PC-3 (cell line): ENCODE data around the gene DLGAP4.

Source experiments
- EZH2 ChIP-seq: fragments of 300-600 bp; sonication (generic); IDR thresholded peaks from one replicate; pipeline ENCODE4 v1.6.1; 2017; ENCODE audit warnings: antibody characterized with exemption, mild to moderate bottlenecking, low read length; ENCODE audit not compliant: unreplicated experiment
- EZH2phosphoT487 ChIP-seq: fragments of 300-600 bp; sonication (generic); IDR thresholded peaks from 2 replicates; pipeline ENCODE4 v1.6.1; 2018; ENCODE audit warnings: mild to moderate bottlenecking, antibody characterized with exemption, low read length, borderline replicate concordance
- TF ChIP-seq, protein P1 (sequence below): fragments of 300-600 bp; sonication (generic); conservative IDR thresholded peaks from 2 replicates; pipeline ENCODE4 v1.5.1; 2017; ENCODE audit warnings: antibody characterized with exemption, low read depth, mild to moderate bottlenecking, low read length

DNA sequence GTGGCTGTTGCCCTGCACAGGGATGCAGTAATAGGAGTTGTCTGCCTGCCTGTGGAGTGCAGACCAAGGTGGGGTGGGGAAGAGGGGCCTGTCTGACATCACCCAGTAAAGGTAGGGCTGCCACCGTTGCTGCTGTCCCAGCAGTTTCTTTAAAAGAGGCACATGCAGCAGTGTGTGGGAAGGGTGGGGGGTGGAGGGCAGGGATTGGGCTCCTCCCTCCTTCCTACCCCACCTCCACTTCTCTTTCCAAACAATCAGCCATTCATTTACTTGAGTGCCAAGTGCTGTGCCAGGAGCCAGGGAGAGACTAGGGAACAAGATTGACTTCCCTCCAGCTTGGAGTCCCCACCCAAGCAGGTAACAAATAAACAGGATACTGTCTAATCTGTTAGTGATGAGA, 168.4 kb downstream of the DLGAP4 start:
- no peak for TF ChIP-seq EZH2phosphoT487
- TF ChIP-seq, protein P1, sequence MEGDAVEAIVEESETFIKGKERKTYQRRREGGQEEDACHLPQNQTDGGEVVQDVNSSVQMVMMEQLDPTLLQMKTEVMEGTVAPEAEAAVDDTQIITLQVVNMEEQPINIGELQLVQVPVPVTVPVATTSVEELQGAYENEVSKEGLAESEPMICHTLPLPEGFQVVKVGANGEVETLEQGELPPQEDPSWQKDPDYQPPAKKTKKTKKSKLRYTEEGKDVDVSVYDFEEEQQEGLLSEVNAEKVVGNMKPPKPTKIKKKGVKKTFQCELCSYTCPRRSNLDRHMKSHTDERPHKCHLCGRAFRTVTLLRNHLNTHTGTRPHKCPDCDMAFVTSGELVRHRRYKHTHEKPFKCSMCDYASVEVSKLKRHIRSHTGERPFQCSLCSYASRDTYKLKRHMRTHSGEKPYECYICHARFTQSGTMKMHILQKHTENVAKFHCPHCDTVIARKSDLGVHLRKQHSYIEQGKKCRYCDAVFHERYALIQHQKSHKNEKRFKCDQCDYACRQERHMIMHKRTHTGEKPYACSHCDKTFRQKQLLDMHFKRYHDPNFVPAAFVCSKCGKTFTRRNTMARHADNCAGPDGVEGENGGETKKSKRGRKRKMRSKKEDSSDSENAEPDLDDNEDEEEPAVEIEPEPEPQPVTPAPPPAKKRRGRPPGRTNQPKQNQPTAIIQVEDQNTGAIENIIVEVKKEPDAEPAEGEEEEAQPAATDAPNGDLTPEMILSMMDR, result no peak
- no peak for TF ChIP-seq EZH2
